Measurements from ENCODE around the gene AEBP1.
"Not testable (repeated sequence)": the region's sequence is repeated elsewhere in the genome, so short reads cannot be mapped to it uniquely, and the experiment has no call there.

Gene AEBP1

GRCh38 chr7:44121761-44122420 lies 17.7 kb downstream of the AEBP1 start:
- DNase-seq, result no peak

- DNase-seq, result no peak
Observed at GRCh38 chr7:44122529-44122928, 18.4 kb downstream of the AEBP1 start.

- DNase-seq, result peak; percentile 96
Observed at GRCh38 chr7:44123190-44124003, 19.3 kb downstream of the AEBP1 start, which contains the start of gene POLD2. POLD2 (minus strand) TSS chr7:44123548; CDS start chr7:44122053, 1,495 bp downstream.

GRCh38 chr7:44124822-44125202 lies 20.7 kb downstream of the AEBP1 start:
- DNase-seq, result no peak

DNA sequence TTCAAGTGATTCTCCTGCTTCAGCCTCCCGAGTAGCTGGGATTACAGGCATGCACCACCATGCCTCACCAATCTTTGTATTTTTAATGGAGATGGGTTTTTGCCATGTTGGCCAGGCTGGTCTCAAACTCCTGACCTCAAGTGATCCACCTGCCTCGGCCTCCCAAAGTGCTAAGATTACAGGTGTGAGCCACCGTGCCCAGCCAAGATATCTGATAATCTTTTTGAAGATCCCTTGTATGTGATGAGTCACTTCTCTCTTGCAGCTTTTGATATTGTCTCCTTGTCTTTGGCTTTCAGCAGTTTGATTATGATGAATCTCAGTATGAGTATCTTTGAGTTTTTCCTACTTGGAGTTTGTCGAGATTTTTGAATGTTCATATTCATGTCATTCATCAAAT lies 22.4 kb downstream of the AEBP1 start:
- not testable (repeated sequence) for DNase-seq

DNA sequence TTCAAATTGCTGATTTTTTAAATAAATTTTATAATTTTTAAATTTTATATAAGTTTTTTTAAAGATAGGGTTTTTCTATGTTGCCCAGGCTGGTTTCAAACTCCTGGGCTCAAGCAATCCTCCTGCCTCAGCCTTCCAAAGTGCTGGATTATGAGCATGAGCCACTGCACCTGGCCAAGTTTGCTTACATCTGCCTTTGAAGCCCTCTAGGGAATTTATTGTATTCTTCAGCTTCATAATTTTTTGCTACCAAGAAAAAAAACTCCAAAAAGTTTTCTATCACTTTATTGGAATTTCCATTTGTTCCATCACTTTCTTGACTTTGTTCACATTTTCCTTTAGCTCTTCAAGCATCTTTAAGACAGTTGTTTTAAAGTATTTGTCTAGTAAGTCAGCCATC lies 23.0 kb downstream of the AEBP1 start:
- DNase-seq, result no peak

- DNase-seq, result no peak
Observed at GRCh38 chr7:44128721-44129582, 24.8 kb downstream of the AEBP1 start.

DNA sequence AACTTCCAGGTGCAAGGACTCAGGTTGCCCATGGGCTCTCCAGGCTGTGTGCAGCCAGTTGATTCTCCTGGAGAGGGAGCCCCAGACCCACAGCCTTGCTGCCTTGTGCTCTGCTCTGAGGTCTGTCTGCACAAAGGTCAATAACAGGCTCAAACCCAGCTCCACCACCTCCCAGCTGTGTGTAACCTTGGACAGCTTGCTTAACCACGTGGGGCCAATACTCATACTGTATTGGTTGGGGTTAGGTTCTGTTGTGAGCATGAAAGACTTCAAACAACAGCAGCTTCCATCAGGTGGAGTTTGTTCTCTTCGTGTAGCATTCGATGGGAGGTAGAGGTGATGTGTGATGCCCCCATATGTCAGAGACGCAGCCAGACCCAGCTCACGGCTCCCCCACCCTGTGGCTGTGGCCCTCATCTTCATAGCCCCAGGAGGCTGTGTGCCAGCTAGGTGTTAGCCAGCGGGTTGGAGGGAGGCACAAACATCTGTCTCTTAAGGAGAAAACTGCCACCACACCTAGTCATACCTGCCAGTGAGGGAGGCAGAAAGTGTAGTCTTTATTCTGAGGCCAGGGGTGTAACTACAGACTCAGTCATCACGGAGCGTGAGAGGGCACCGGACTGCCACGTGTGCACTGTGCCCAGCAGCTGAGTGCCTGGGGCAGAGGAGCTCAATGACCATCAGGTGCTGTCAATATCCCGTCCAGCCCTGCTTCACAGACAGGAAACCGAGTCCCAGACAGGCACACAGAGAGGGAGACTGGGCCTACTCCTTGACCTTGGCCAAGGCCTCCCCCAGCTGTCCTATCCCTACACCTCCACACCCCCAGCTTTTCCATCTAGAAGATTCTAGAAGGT lies 27.3 kb downstream of the AEBP1 start:
- no peak for DNase-seq

DNA sequence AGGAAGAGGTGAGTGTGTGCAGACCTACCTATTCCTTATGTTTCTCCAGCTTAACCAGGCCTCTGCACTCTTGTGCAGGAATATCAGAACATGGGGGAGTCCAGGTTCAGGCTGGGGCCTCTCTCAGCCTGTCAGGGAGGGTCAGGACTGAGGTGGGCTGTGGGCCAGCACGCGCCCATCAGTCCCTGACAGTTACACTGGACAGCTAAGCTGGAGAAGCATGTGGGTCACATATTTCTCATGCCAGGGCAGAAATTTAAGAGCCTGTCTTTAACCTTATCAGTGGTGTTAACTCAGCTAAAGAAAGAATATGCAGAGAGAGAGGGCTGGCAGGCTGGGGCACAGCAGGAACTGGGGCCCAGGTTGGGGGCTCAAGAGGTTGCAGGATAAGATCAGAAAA lies 27.9 kb downstream of the AEBP1 start:
- DNase-seq, result no peak

DNA sequence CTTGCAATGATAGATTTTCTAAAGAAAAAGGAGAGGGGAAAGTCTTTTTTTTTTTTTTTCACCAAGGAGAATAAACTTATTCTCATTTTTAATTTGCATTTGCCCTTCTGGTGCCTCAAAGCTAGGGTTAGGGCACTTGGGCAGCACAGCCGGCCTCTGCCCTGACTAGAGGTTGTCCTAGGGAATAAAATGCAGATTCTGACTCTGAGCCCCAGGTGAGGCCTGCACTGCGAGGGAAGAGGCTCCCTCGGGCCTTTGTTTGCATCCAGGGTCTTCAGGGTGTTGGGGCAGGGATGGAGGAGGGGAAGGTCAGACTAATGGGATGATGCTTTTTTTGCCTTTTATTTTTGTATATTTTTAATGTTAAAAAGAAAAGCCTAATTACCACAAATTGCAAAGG lies 29.1 kb downstream of the AEBP1 start:
- DNase-seq, result no peak

DNA sequence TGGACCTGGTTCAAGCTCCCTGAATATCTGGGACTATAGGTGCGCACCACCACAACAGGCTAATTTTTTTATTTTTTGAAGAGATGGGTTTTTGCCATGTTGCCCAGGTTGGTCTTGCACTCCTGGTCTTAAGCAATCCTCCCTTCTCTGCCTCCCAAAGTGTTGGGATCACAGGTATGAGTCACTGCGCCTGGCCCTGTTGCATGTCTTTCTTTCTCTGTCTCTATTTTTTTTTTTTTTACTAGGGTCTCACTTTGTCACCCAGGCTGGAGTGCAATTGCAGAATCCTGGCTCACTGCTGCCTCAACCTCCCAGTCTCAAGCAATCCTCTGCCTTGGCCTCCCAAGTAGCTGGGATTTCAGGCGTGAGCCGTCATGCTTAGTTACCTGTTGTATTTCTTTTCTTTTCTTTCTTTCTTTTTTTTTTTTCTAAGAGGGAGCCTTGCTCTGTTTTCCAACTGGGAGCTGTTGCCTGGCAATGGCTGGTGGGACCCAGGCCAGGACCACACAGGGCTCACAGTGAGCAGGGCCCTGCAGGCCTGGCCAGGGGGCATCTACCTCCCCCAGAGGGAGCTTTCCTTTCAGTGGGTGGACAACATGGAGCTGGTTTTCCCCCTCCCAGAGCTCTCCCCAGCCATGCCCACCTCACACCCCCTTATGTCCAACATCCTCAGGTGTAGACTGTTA lies 30.9 kb downstream of the AEBP1 start:
- DNase-seq, result no peak

- DNase-seq, result no peak
Observed at GRCh38 chr7:44136731-44137130, 32.6 kb downstream of the AEBP1 start.

- no peak for DNase-seq
Observed at GRCh38 chr7:44138698-44139097, 34.6 kb downstream of the AEBP1 start.

DNA sequence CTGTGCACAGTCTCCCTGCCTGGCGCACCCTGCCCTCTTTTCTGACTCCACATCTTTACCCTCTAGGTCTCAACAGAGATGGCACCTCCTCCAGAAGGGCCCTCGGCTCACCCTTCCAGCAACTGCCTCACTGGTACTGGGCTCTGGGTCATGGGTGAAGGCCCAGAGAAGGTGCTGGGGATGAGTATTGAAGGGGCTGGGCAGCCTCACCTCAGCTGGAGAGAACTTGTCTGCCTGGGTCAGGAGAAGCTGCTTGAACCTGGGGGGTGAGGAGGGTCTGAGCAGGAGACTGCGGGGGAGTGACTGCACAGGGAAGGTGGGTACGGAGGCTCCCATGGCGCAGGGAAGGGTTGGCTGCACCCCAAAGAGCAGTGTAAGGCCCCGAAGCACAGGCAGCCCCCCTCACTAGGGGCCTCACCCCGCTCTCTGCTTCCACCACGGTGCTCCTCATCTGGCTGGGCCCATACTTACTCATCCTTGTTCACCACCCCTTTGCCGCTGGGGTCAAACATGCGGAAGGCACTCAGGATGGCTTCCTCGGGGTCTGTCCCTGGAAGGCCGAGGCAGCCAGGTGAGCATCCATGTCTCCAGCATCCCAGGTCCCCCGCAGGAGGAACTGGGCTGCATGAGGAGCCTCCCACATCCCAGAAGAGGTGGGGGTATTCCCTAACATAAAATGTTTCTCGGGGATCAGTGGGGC lies 35.3 kb downstream of the AEBP1 start:
- DNase-seq, result no peak

DNA sequence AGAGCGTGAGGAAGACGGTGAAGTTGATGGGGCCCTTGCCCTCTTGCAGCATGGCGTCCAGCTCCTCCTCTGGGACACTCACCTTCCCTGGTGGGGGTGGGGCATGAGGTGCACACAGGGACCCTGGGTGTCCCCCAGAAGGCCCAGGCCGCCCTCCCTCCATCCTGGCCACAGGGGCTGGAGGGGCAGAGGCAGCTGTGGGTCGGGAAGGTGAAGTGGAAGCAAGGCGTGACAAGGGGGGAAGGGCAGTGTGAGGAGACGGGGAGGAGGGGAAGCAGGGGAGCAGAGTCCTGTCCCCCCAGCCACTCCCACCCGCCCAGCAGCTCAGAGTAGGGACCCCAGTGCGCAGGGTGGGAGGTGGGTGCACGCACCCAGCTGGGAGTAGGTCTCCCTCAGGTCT lies 36.2 kb downstream of the AEBP1 start:
- no peak for DNase-seq

DNA sequence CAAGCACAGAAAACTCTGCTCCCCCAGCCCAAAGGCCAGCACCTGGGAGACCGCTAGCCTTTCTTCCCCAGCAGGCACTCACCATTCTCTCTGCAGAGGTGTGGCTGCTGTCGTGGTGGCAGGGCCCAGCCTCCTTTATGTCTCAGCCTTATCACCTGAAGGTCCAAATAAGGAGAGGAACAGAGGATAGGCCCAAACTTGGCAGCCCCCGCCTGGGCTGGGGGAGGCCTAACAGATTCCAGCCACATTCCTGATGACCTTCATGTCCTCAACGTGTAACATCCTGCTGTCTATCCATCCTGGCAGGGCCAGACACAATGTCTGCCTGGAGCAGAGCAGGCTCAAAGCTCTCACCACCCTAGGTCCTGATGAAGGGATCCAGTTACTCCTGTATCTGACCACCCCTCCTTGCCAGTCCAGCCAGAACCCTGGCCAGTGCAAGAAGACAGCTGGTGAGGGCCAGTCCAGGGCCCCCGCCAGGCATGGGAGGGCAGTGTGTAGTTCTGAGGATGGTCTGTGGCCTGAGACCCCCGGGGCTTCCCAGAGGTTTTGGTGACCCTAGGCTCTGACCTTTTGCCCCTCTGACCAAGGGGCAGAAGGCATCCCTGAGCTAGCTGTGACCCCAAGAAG lies 37.2 kb downstream of the AEBP1 start, which contains the start of gene MYL7:
MYL7 (minus strand) TSS at position 112 of the 630 bp plus-strand sequence; CDS start at position 85, 27 bp downstream.
- DNase-seq, result no peak

DNA sequence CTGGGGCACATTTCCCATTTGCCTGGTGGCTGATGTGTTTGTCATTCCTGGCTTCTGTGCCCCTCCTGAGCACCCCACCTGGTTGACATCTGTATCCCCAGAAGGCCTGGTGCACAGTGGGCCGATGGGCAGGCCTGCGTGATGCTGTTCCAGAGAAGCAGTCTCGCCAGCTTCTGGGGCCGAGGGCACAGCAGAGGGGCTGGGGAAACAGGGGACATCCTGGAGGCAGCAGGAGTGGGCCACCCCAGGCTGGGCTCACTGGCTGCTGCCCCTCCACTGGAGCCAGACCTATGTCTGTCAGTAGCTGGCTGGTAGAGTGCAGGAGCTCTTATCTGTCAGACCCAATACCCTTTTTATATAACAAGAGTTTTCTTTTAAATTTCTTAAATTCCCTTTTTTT lies 37.9 kb downstream of the AEBP1 start:
- DNase-seq, result no peak

DNA sequence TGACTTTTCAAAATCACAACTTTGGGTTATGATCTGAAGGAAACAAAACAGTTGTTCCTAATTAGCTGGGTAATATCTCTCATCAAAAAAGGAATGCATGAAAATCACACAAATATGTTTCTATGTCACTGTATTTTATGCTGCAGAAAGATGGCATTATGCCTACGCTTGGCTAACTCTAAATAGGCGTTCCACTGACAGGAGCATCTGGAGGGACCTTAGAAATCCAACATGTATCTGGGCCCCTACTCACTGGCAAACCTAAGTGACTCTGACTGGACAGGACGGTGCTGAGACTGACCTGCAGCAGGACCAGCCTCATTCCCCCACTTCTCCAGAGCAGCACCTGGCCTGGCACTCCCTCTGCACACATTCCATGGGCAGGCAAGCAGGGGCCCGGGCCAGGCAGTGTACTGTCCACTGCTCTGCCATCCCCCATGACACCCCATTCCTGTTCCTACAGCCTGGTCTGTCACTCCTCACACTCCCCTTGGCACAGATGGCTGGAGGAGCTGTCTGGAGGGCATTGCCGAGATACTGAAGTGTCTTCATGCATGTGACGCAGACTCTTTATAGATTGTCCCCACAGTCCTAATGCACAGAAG lies 39.6 kb downstream of the AEBP1 start:
- no peak for DNase-seq

DNA sequence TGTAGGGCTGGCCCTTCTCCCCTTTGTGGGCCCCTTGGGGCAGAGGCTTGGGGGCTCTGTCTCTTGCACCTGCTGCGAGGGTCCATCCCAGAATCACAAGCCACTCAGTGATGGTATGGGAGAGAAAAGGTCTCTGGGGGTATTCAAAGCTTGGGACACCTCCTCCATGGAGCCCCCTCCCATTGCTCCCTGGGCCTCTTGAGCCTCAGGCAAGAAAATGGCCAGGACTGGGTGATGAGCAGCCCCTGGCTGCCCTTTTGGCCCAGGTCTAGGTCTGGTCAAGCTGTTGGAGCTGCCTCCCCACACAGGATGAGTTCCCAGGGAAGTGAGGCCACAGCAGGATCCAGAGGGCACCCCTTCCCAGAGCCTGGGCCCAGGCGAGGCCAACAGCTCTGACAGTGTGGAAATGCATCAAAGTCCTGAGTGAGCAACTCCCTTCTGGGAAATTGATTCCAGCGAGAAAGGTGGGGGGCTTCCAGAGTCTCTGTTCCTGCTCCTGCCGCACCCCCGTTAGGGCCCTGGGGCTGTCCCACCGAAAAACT lies 40.4 kb downstream of the AEBP1 start:
- no peak for DNase-seq

GRCh38 chr7:44144968-44145478 lies 40.9 kb downstream of the AEBP1 start:
- no peak for DNase-seq

Measured in fibroblast of skin of right quadriceps (primary cell).